Measurements from ENCODE around the gene CD99.

- TF ChIP-seq, protein P1, sequence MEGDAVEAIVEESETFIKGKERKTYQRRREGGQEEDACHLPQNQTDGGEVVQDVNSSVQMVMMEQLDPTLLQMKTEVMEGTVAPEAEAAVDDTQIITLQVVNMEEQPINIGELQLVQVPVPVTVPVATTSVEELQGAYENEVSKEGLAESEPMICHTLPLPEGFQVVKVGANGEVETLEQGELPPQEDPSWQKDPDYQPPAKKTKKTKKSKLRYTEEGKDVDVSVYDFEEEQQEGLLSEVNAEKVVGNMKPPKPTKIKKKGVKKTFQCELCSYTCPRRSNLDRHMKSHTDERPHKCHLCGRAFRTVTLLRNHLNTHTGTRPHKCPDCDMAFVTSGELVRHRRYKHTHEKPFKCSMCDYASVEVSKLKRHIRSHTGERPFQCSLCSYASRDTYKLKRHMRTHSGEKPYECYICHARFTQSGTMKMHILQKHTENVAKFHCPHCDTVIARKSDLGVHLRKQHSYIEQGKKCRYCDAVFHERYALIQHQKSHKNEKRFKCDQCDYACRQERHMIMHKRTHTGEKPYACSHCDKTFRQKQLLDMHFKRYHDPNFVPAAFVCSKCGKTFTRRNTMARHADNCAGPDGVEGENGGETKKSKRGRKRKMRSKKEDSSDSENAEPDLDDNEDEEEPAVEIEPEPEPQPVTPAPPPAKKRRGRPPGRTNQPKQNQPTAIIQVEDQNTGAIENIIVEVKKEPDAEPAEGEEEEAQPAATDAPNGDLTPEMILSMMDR (IDR thresholded peaks at IDR 0.05) = no peak
- no peak for TF ChIP-seq EZH2 (IDR thresholded peaks at IDR 0.05; ENCODE audit: borderline replicate concordance, insufficient read depth, low read depth, low read length, poor library complexity, severe bottlenecking)
Observed at GRCh38 chrX:2652106-2652505, 39.0 kb upstream of the CD99 start.

Data from B cell (primary cell).